ENCODE results near the gene GLMN.

GLMN gene

GRCh38 chr1:92298573-92299476 is at the start of gene GLMN, which contains the start of gene RPAP2:
Gene GLMN, minus strand, starts transcription at chr1:92298987. Its CDS starts 988 bp downstream, at chr1:92297999.
Gene RPAP2, plus strand, starts transcription at chr1:92299059. Its CDS starts 15 bp downstream, at chr1:92299074.
- WGBS (ENCODE audit: insufficient coverage, insufficient read length): no CpG with 5 or more reads among the region's 76 CpGs
- peak within 1 kb of the TSS; percentile 80 for H3K4me3 ChIP-seq (ENCODE audit: low read length)
- H3K9me3 ChIP-seq (ENCODE audit: control insufficient read depth, insufficient read depth, low read length): no peaks in the 10 kb centered on the region
- no peaks in the 10 kb centered on the region for H3K4me1 ChIP-seq (ENCODE audit: control insufficient read depth, insufficient read depth, low read length)
- no peaks in the 10 kb centered on the region for H3K27me3 ChIP-seq (ENCODE audit: control insufficient read depth, insufficient read depth, low read length)
- no peak within 1 kb of the TSS for H3K27ac ChIP-seq (ENCODE audit: low read length)
- DNase-seq (ENCODE audit: low read depth, low spot score): peak; percentile 50
- peaks cover 4% of the 10 kb centered on the region; the same call in 1 of the 2 replicates for H3K36me3 ChIP-seq (ENCODE audit: control insufficient read depth, insufficient read depth, low read length)

- no peak for DNase-seq (ENCODE audit: low read depth, low spot score)
- no peaks in the 10 kb centered on the region; the same call in 1 of the 2 replicates for H3K36me3 ChIP-seq (ENCODE audit: control insufficient read depth, insufficient read depth, low read length)
- WGBS (ENCODE audit: insufficient coverage, insufficient read length): no CpG with 5 or more reads among the region's 1 CpG
- no peak overlapping the region for H3K4me3 ChIP-seq (ENCODE audit: low read length)
- H3K27ac ChIP-seq (ENCODE audit: low read length): no peak overlapping the region
- H3K9me3 ChIP-seq (ENCODE audit: control insufficient read depth, insufficient read depth, low read length): no peaks in the 10 kb centered on the region
- no peaks in the 10 kb centered on the region for H3K4me1 ChIP-seq (ENCODE audit: control insufficient read depth, insufficient read depth, low read length)
- no peaks in the 10 kb centered on the region for H3K27me3 ChIP-seq (ENCODE audit: control insufficient read depth, insufficient read depth, low read length)
These were observed 48.3 kb upstream of the GLMN start for GRCh38 chr1:92346866-92347640.

- no peaks in the 10 kb centered on the region; the same call in 1 of the 2 replicates for H3K36me3 ChIP-seq (ENCODE audit: control insufficient read depth, insufficient read depth, low read length)
- no peaks in the 10 kb centered on the region for H3K4me1 ChIP-seq (ENCODE audit: control insufficient read depth, insufficient read depth, low read length)
- H3K9me3 ChIP-seq (ENCODE audit: control insufficient read depth, insufficient read depth, low read length): no peaks in the 10 kb centered on the region
- no peak for DNase-seq (ENCODE audit: low read depth, low spot score)
- no CpG with 5 or more reads among the region's 3 CpGs for WGBS (ENCODE audit: insufficient coverage, insufficient read length)
- H3K27ac ChIP-seq (ENCODE audit: low read length): no peak overlapping the region
- H3K27me3 ChIP-seq (ENCODE audit: control insufficient read depth, insufficient read depth, low read length): no peaks in the 10 kb centered on the region
- no peak overlapping the region for H3K4me3 ChIP-seq (ENCODE audit: low read length)
These were observed 44.3 kb upstream of the GLMN start for GRCh38 chr1:92343061-92343460.

GRCh38 chr1:92342401-92342800 is 43.6 kb upstream of the GLMN start:
- WGBS (ENCODE audit: insufficient coverage, insufficient read length): no CpG with 5 or more reads among the region's 1 CpG
- Histone ChIP-seq H3K9me3 (ENCODE audit: control insufficient read depth, insufficient read depth, low read length) (no peaks in the 10 kb centered on the region), H3K27ac (ENCODE audit: low read length) (no peak overlapping the region), H3K4me3 (ENCODE audit: low read length) (no peak overlapping the region), H3K27me3 (ENCODE audit: control insufficient read depth, insufficient read depth, low read length) (no peaks in the 10 kb centered on the region), H3K4me1 (ENCODE audit: control insufficient read depth, insufficient read depth, low read length) (no peaks in the 10 kb centered on the region), H3K36me3 (ENCODE audit: control insufficient read depth, insufficient read depth, low read length) (no peaks in the 10 kb centered on the region; the same call in 1 of the 2 replicates)
- no peak for DNase-seq (ENCODE audit: low read depth, low spot score)

- Histone ChIP-seq H3K27me3 (ENCODE audit: control insufficient read depth, insufficient read depth, low read length) (no peaks in the 10 kb centered on the region), H3K4me3 (ENCODE audit: low read length) (no peak overlapping the region), H3K9me3 (ENCODE audit: control insufficient read depth, insufficient read depth, low read length) (no peaks in the 10 kb centered on the region), H3K36me3 (ENCODE audit: control insufficient read depth, insufficient read depth, low read length) (no peaks in the 10 kb centered on the region; the same call in 1 of the 2 replicates), H3K4me1 (ENCODE audit: control insufficient read depth, insufficient read depth, low read length) (no peaks in the 10 kb centered on the region), H3K27ac (ENCODE audit: low read length) (no peak overlapping the region)
- WGBS (ENCODE audit: insufficient coverage, insufficient read length): no CpG with 5 or more reads among the region's 1 CpG
- no peak for DNase-seq (ENCODE audit: low read depth, low spot score)
These were observed 41.4 kb upstream of the GLMN start for GRCh38 chr1:92340154-92340553.

- Histone ChIP-seq H3K4me3 (ENCODE audit: low read length) (no peak overlapping the region), H3K36me3 (ENCODE audit: control insufficient read depth, insufficient read depth, low read length) (no peaks in the 10 kb centered on the region)
- WGBS (ENCODE audit: insufficient coverage, insufficient read length): no CpG with 5 or more reads among the region's 3 CpGs
These were observed 34.9 kb upstream of the GLMN start for GRCh38 chr1:92333668-92334067.

GRCh38 chr1:92329347-92330129 is 30.8 kb upstream of the GLMN start:
- Histone ChIP-seq H3K4me3 (ENCODE audit: low read length) (no peak overlapping the region), H3K27me3 (ENCODE audit: control insufficient read depth, insufficient read depth, low read length) (no peaks in the 10 kb centered on the region), H3K27ac (ENCODE audit: low read length) (no peak overlapping the region), H3K4me1 (ENCODE audit: control insufficient read depth, insufficient read depth, low read length) (no peaks in the 10 kb centered on the region), H3K36me3 (ENCODE audit: control insufficient read depth, insufficient read depth, low read length) (no peaks in the 10 kb centered on the region), H3K9me3 (ENCODE audit: control insufficient read depth, insufficient read depth, low read length) (peaks cover 1% of the 10 kb centered on the region; the same call in 1 of the 2 replicates)
- DNase-seq (ENCODE audit: low read depth, low spot score): no peak
- no CpG with 5 or more reads among the region's 6 CpGs for WGBS (ENCODE audit: insufficient coverage, insufficient read length)

More at GRCh38 chr1:92333668-92334067, 34.9 kb upstream of the GLMN start:
- Histone ChIP-seq H3K4me1 (ENCODE audit: control insufficient read depth, insufficient read depth, low read length) (no peaks in the 10 kb centered on the region), H3K27me3 (ENCODE audit: control insufficient read depth, insufficient read depth, low read length) (no peaks in the 10 kb centered on the region), H3K27ac (ENCODE audit: low read length) (no peak overlapping the region), H3K9me3 (ENCODE audit: control insufficient read depth, insufficient read depth, low read length) (no peaks in the 10 kb centered on the region)
- DNase-seq (ENCODE audit: low read depth, low spot score): no peak

- Histone ChIP-seq H3K36me3 (ENCODE audit: control insufficient read depth, insufficient read depth, low read length) (no peaks in the 10 kb centered on the region; the same call in 1 of the 2 replicates), H3K27me3 (ENCODE audit: control insufficient read depth, insufficient read depth, low read length) (no peaks in the 10 kb centered on the region), H3K27ac (ENCODE audit: low read length) (no peak overlapping the region), H3K4me3 (ENCODE audit: low read length) (no peak overlapping the region), H3K9me3 (ENCODE audit: control insufficient read depth, insufficient read depth, low read length) (peaks cover 1% of the 10 kb centered on the region; the same call in 1 of the 2 replicates), H3K4me1 (ENCODE audit: control insufficient read depth, insufficient read depth, low read length) (no peaks in the 10 kb centered on the region)
- no peak for DNase-seq (ENCODE audit: low read depth, low spot score)
- WGBS (ENCODE audit: insufficient coverage, insufficient read length): no CpG with 5 or more reads among the region's 4 CpGs
These were observed 29.0 kb upstream of the GLMN start for GRCh38 chr1:92327794-92328193.

GRCh38 chr1:92326681-92327080 is 27.9 kb upstream of the GLMN start:
- no peak overlapping the region for H3K4me3 ChIP-seq (ENCODE audit: low read length)
- H3K27me3 ChIP-seq (ENCODE audit: control insufficient read depth, insufficient read depth, low read length): no peaks in the 10 kb centered on the region
- H3K9me3 ChIP-seq (ENCODE audit: control insufficient read depth, insufficient read depth, low read length): peaks cover 1% of the 10 kb centered on the region; the same call in 1 of the 2 replicates
- H3K27ac ChIP-seq (ENCODE audit: low read length): no peak overlapping the region
- no peak for DNase-seq (ENCODE audit: low read depth, low spot score)
- H3K4me1 ChIP-seq (ENCODE audit: control insufficient read depth, insufficient read depth, low read length): no peaks in the 10 kb centered on the region
- WGBS (ENCODE audit: insufficient coverage, insufficient read length): no CpG with 5 or more reads among the region's 1 CpG
- no peaks in the 10 kb centered on the region; the same call in 1 of the 2 replicates for H3K36me3 ChIP-seq (ENCODE audit: control insufficient read depth, insufficient read depth, low read length)

- Histone ChIP-seq H3K36me3 (ENCODE audit: control insufficient read depth, insufficient read depth, low read length) (no peaks in the 10 kb centered on the region; the same call in 1 of the 2 replicates), H3K27me3 (ENCODE audit: control insufficient read depth, insufficient read depth, low read length) (no peaks in the 10 kb centered on the region), H3K4me3 (ENCODE audit: low read length) (no peak overlapping the region), H3K9me3 (ENCODE audit: control insufficient read depth, insufficient read depth, low read length) (peaks cover 1% of the 10 kb centered on the region; the same call in 1 of the 2 replicates), H3K27ac (ENCODE audit: low read length) (no peak overlapping the region), H3K4me1 (ENCODE audit: control insufficient read depth, insufficient read depth, low read length) (no peaks in the 10 kb centered on the region)
- no peak for DNase-seq (ENCODE audit: low read depth, low spot score)
These were observed 26.0 kb upstream of the GLMN start for GRCh38 chr1:92324784-92325183.

Data from iPS DF 6.9 (cell line).